ENCODE results near the gene ASTE1. TPM values are rescaled to one million over a fixed set of nuclear protein-coding genes. Genes with fewer than 3 reads are reported as not detected.

Gene ASTE1
- total RNA-seq, 1 experiment from 2014 or later, result 2.9 TPM

DNA sequence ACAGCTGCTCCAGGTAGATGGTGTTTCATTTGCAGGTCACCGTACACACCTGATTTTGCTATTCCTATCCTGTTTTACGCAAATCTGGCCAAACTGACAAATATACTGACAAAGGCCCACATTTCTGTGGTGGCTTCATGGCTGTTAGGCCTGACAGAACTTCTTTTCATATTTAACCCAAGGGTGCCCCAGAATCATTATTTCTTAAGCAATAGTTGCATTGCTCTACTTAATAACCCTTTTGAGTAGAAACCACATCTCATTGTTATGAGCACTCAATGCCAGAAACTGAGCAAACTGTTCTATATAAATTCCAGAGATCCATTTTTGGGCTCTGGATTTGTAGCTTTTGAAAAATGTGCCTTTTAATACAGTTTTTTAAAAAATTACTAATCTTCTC is 19.4 kb downstream of the ASTE1 start:
- ChIA-PET CTCF (no interaction called here), POLR2A (ENCODE audit: unreplicated experiment) (interaction anchor here (0.6 kb wide), 1 partner anchor 113 kb away, joined by 3 read pairs; the partner anchor contains the start of gene ATP2C1)
- Histone ChIP-seq H3K9ac (ENCODE audit: low read length) (no peak overlapping the region), H3K9me3 (ENCODE audit: low read length) (no peaks in the 10 kb centered on the region), H3K27ac (ENCODE audit: low read length) (no peak overlapping the region), H3K4me2 (ENCODE audit: low read length) (no peak overlapping the region), H3K4me3 (ENCODE audit: low read length) (no peak overlapping the region), H4K20me1 (ENCODE audit: low read length) (no peaks in the 10 kb centered on the region), H3K27me3 (ENCODE audit: low read length) (no peaks in the 10 kb centered on the region), H3K36me3 (ENCODE audit: low read depth, low read length) (no peaks in the 10 kb centered on the region), H3K9me2 (replicated peaks; ENCODE audit: low read length) (no peaks in the 10 kb centered on the region), H3K4me1 (ENCODE audit: insufficient read depth, low read length) (no peaks in the 10 kb centered on the region), H2AFZ (ENCODE audit: low read length) (no peak overlapping the region), H3F3A (ENCODE audit: low read length, unreplicated experiment) (no peaks in the 10 kb centered on the region), H3K79me2 (ENCODE audit: low read length) (no peaks in the 10 kb centered on the region)
- BruUV-seq (replicated peaks), result no TSS peak
- TF ChIP-seq EZH2 (IDR thresholded peaks at IDR 0.05; ENCODE audit: low read length, unreplicated experiment), result no peak
- no peak for TF ChIP-seq EZH2phosphoT487 (IDR thresholded peaks at IDR 0.05; ENCODE audit: borderline replicate concordance, low read length)
- DNase-seq (no peak), ATAC-seq (no peak)
- intact Hi-C loops (cut with micrococcal nuclease), result no loop called here

GRCh38 chr3:131004603-131005002 is 22.0 kb downstream of the ASTE1 start:
- TF ChIP-seq, protein P1, sequence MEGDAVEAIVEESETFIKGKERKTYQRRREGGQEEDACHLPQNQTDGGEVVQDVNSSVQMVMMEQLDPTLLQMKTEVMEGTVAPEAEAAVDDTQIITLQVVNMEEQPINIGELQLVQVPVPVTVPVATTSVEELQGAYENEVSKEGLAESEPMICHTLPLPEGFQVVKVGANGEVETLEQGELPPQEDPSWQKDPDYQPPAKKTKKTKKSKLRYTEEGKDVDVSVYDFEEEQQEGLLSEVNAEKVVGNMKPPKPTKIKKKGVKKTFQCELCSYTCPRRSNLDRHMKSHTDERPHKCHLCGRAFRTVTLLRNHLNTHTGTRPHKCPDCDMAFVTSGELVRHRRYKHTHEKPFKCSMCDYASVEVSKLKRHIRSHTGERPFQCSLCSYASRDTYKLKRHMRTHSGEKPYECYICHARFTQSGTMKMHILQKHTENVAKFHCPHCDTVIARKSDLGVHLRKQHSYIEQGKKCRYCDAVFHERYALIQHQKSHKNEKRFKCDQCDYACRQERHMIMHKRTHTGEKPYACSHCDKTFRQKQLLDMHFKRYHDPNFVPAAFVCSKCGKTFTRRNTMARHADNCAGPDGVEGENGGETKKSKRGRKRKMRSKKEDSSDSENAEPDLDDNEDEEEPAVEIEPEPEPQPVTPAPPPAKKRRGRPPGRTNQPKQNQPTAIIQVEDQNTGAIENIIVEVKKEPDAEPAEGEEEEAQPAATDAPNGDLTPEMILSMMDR (conservative IDR thresholded peaks at IDR 0.05; ENCODE audit: low read depth, low read length), result no peak
- TF ChIP-seq EZH2 (IDR thresholded peaks at IDR 0.05; ENCODE audit: low read length, unreplicated experiment) (no peak), EZH2phosphoT487 (IDR thresholded peaks at IDR 0.05; ENCODE audit: borderline replicate concordance, low read length) (no peak)
- intact Hi-C loops (cut with micrococcal nuclease), result no loop called here
- Histone ChIP-seq H3K27ac (ENCODE audit: low read length) (no peak overlapping the region), H3K9ac (ENCODE audit: low read length) (no peak overlapping the region), H2AFZ (ENCODE audit: low read length) (no peak overlapping the region), H3K4me2 (ENCODE audit: low read length) (no peak overlapping the region), H3K4me3 (ENCODE audit: low read length) (no peak overlapping the region), H3K36me3 (ENCODE audit: low read depth, low read length) (0 out of 2 replicates have a peak, but pooled peaks cover 5% of the 10 kb centered on the region), H3K79me2 (ENCODE audit: low read length) (no peaks in the 10 kb centered on the region), H3F3A (ENCODE audit: low read length, unreplicated experiment) (no peaks in the 10 kb centered on the region), H3K27me3 (ENCODE audit: low read length) (no peaks in the 10 kb centered on the region), H3K9me3 (ENCODE audit: low read length) (no peaks in the 10 kb centered on the region), H3K9me2 (replicated peaks; ENCODE audit: low read length) (no peaks in the 10 kb centered on the region), H3K4me1 (ENCODE audit: insufficient read depth, low read length) (no peaks in the 10 kb centered on the region), H4K20me1 (ENCODE audit: low read length) (no peaks in the 10 kb centered on the region)
- no peak for ATAC-seq
- DNase-seq, result no peak
- ChIA-PET POLR2A (ENCODE audit: unreplicated experiment) (interaction anchor here (0.5 kb wide), 1 partner anchor 123 kb away, joined by 3 read pairs; no protein-coding TSS in a partner anchor), CTCF (no interaction called here)
- BruUV-seq (replicated peaks), result no TSS peak

- BruUV-seq (replicated peaks), result no TSS peak
Measured at GRCh38 chr3:131001071-131001470, 25.6 kb downstream of the ASTE1 start.

More at GRCh38 chr3:131001071-131001470, 25.6 kb downstream of the ASTE1 start:
- ATAC-seq, result no peak
- Histone ChIP-seq H3K9me2 (replicated peaks; ENCODE audit: low read length) (no peaks in the 10 kb centered on the region), H3K4me3 (ENCODE audit: low read length) (no peak overlapping the region), H3K27me3 (ENCODE audit: low read length) (no peaks in the 10 kb centered on the region), H4K20me1 (ENCODE audit: low read length) (no peaks in the 10 kb centered on the region), H3K27ac (ENCODE audit: low read length) (no peak overlapping the region), H2AFZ (ENCODE audit: low read length) (no peak overlapping the region), H3K9me3 (ENCODE audit: low read length) (no peaks in the 10 kb centered on the region), H3K36me3 (ENCODE audit: low read depth, low read length) (peaks cover 7% of the 10 kb centered on the region; the same call in 1 of the 2 replicates), H3K4me2 (ENCODE audit: low read length) (no peak overlapping the region), H3K79me2 (ENCODE audit: low read length) (no peaks in the 10 kb centered on the region), H3F3A (ENCODE audit: low read length, unreplicated experiment) (no peaks in the 10 kb centered on the region), H3K4me1 (ENCODE audit: insufficient read depth, low read length) (no peaks in the 10 kb centered on the region), H3K9ac (ENCODE audit: low read length) (no peak overlapping the region)
- ChIA-PET CTCF (no interaction called here), POLR2A (ENCODE audit: unreplicated experiment) (no interaction called here)
- DNase-seq, result no peak
- TF ChIP-seq, protein P1 (conservative IDR thresholded peaks at IDR 0.05; ENCODE audit: low read depth, low read length), result no peak
- TF ChIP-seq EZH2 (IDR thresholded peaks at IDR 0.05; ENCODE audit: low read length, unreplicated experiment) (no peak), EZH2phosphoT487 (IDR thresholded peaks at IDR 0.05; ENCODE audit: borderline replicate concordance, low read length) (no peak)
- intact Hi-C loops (cut with micrococcal nuclease), result no loop called here

Data from PC-3 (cell line).